ENCODE results near the gene POTEE.
"Not testable (repeated sequence)": the region's sequence is repeated elsewhere in the genome, so short reads cannot be mapped to it uniquely, and the experiment has no call there.

POTEE gene

GRCh38 chr2:131209030-131209772, at the start of gene POTEE:
Gene POTEE (plus strand): TSS chr2:131209536. CDS start chr2:131218403, 8,867 bp downstream.
- TF ChIP-seq CTCF (IDR thresholded peaks at IDR 0.05): not testable (repeated sequence)

GRCh38 chr2:131168538-131168937, 40.8 kb upstream of the POTEE start:
- no peak for TF ChIP-seq CTCF (IDR thresholded peaks at IDR 0.05)

GRCh38 chr2:131201098-131201497, 8.2 kb upstream of the POTEE start:
- TF ChIP-seq CTCF (IDR thresholded peaks at IDR 0.05): no peak
